ENCODE results near the gene WNT8B.

WNT8B gene

DNA sequence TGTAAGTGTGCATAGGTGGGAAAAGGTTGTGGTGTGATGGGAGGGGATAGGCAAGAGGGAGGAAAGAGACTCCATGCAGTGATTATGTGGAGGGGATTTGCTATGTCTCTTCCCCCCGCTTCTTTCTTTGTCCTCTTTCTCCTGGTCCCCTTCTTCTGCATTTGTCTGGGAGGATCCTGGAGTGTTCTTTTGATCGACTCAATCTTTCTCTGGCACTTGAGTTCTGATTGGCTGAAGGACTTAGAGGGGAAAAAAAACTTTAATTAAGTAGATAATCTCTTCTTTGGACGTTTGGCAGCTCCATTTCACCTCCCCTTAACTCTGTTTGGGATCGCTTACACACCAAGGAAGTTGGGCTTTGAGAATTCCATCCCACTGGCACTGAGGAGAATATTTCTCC is at the start of gene WNT8B:
TSS of gene WNT8B (plus strand) at position 301 of the 400 bp plus-strand sequence. CDS start 160 bp downstream, outside the sequence.
- no peak for DNase-seq

DNA sequence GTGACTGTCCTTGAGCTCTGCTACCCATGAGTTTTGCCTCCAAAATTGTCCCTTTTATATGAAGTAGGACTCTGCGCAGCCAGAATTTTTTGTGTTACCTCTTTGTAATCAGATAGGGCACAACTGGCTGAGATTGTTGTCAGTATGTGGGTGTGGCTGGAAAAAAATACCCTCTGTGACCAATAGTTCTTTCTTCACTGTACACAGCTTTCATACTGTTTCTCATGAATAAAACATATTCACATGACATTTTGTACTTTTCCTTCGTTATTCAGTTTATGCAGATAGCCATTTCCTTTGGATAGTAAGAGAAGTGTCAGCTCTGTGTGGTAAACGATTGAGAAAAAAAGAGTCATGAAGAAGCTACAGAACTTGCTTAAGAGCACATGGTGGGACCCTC is 49.6 kb upstream of the WNT8B start:
- DNase-seq = no peak

GRCh38 chr10:100419911-100420449 is 42.8 kb upstream of the WNT8B start:
- peak; percentile 25 to 39 for DNase-seq

GRCh38 chr10:100427374-100427773 is 35.4 kb upstream of the WNT8B start:
- no peak for DNase-seq

DNA sequence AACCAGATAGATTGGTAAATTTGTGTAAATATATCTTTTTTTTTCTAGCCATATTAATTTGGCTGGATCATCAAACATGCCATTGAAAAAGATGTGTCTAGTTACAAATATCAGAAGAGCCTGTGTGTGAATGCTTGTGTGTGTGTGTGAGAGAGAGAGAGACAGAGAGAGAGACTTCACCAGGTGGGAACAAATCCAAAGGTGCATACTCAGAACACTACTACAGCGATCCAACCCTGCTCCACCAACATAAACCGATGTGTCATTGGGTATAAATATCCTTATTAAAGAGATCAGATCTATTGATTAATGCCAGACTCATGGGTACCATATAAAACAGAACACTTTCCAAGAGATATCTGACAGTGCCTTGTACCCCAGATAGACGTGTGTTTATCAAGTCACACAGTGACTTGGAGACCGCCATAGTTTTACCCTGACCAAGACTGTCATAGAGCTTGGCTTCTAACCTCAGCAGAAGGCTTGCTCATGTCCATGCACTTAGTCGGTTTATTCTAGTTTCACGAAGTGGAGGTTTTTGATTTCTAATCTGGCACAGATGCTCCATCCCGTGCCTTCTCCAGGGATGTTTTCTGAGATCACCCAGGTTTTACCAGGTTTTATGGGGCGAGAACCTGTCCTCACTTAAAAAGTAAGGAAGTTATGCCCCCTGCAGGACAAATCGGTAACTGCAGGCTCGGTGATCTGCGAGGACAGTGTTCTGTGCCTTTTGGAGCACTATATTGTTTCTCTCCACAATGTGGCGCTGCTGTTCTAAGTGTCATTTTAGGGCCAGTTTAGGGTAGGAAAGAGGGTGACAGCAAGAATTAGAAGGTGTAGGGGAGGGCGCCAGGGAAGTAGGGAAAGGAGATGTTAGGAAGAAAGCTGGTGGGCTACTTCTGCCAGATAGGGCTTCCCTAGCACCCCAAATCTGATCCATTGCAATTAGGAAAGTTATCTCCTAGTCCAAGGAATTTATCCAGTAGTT is 29.3 kb upstream of the WNT8B start:
- peak; percentile 98 to 99 for DNase-seq

DNA sequence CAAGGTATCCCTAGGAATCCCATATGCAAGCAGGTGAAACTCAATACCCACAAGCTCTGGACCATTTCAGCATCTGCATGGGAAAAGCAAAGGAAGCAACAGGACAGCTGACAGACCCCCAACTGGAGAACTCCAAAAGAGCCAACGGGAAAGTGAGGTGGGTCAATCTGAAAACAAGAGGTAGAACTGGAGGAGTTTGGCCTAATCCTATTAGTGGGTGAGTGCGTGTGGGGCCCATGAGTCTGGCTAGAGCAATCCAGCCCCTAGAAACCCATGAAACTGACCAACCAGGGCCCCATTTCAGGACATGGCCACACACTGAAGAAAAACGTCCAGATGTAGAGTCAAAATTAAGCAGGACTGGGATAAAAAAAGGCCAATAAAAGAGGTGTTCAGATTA is 26.6 kb upstream of the WNT8B start:
- no peak for DNase-seq

DNA sequence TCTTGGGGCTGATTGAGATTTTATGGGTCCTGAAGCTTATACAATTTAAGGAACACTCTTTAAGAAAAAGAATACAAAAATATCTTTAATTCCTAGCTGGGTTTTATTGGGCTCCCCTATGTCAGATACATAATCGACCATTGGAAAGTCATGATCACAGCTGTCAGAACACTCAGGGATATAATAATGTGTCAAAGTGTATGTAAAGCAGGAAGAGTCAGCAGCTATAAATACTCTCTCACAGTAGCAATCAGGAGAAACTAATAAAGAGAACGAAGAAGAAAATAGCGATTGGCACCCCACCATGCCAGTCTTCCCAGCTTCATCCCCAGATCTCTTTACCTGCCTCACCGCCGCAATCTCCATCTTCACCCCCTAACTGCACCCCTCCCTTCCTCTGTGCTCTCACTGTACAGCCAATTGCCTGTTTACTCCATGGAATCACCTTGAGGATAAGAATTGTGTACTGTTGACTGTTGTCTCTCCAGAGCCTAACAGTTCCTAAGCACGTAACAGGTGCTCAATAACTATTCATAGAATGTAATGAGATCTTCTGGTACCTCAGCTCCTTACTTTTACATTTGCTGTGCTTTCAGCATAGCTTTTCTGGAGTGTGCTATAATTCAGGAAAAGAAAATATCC is 24.0 kb upstream of the WNT8B start:
- no peak for DNase-seq

- DNase-seq = no peak
Observed at GRCh38 chr10:100442548-100442947, 20.3 kb upstream of the WNT8B start.

- DNase-seq = no peak
Observed at GRCh38 chr10:100446130-100446761, 16.6 kb upstream of the WNT8B start.

- no peak for DNase-seq
Observed at GRCh38 chr10:100447663-100448062, 15.1 kb upstream of the WNT8B start.

DNA sequence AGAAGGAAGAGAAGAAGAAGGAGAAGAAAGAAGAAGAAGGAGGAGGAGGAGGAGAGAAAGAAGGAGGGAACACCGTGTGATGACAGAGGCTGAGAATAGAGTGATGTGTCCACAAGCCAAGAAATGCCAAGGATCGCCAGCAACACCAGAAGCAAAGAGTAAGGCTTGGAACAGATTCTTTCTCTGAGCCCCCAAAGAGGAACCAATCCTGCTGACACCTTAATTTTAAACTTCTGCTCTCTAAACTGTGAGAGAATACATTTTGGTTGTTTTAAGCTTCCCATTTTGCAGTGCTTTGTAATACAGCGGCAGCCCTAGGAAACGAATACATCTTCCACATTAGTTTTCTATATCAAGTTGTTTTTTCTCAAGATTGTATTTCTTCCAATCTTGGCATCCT is 13.9 kb upstream of the WNT8B start:
- no peak for DNase-seq

DNA sequence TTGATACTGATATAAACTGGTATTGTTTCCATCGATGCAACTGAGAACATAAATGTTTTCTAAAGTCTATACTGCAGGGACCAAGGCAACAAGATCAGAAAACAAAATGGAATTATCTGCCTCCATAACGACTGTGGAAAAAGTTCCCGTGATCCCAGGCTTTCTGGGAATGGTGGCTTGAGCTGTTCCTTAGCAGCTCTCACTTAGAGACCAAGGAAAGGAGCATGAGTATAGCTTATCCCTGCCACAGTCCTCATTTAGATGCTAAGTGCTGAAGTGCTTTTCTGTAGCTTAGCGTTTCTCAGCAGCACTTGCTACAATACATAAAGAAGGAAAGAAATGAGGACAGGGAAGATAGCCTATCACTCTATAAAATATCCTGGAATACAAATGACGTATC is 5.5 kb downstream of the WNT8B start:
- no peak for DNase-seq

GRCh38 chr10:100468978-100469377 is 6.2 kb downstream of the WNT8B start:
- DNase-seq = no peak

GRCh38 chr10:100469756-100470155 is 6.9 kb downstream of the WNT8B start:
- no peak for DNase-seq

- DNase-seq = no peak
Observed at GRCh38 chr10:100470367-100470766, 7.6 kb downstream of the WNT8B start.

GRCh38 chr10:100477970-100478369 is 15.2 kb downstream of the WNT8B start:
- no peak for DNase-seq

DNA sequence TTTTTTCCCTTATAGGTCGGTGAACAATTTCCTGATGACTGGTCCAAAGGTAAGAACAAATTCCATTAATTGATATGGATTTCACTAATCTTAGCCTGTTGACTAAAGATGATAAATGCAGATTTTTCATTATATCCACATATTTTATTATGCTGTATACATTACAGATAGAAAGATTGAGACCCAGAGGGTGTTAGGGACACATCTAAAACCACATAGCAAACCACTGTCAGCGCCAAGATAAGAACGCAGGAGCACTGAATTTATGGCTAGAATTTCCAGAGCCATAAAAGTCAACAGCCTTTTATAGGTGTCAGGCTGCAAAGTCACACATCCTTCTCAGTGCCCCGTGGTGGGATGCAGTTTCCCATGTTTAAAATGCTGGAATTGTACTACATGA is 16.2 kb downstream of the WNT8B start:
- no peak for DNase-seq

DNA sequence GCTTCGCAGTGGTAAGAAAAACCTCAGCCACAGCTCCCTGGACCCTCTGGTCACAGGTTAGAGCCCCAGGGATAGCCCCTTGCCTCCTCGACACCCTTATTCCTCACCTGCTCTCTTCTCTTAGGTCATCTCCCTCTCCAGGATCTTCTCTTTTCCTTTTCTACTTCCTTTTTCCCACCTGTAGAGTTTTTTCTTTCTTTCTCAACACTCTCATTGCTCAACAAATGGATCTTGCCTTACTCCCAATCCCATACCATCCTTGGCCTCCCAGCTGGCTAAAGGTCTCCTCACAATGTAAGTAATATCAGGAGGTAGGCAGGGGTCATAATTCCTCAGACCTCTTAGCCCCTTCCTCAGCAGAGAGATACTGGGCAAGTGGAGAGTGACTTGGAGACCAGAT is 17.2 kb downstream of the WNT8B start:
- DNase-seq = no peak

- peak; percentile 95 to 96 for DNase-seq
Observed at GRCh38 chr10:100481462-100482081, 18.8 kb downstream of the WNT8B start.

GRCh38 chr10:100482181-100482833 is 19.5 kb downstream of the WNT8B start:
- DNase-seq = peak; percentile 78 to 84

DNA sequence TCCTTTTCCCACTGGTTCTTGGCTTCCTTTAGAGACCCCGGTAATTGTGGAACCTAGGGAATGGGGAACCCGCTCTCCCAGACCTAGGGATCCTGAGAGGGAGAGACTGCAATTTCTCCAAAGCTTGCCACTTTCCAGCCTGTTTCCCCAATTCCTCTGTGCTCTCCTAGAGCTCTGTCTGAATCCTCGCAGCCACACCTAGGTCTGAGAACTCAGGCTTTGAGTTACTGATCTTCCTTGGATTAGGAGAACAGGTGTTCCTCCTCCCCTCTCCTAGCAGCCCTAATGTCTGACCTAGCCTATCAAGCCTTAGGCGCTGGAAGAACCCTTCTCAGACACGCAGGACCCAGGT is 20.0 kb downstream of the WNT8B start:
- no peak for DNase-seq

GRCh38 chr10:100483876-100484666 is 21.3 kb downstream of the WNT8B start:
- DNase-seq = no peak

Data from Kasumi-1 (cell line).